EL (cell line): ENCODE results near the gene PRRT4.

Experiments
- DNase-seq: peaks from one replicate; pipeline ENCODE4 v3.0.0-alpha.2; 2016

PRRT4 gene

DNA sequence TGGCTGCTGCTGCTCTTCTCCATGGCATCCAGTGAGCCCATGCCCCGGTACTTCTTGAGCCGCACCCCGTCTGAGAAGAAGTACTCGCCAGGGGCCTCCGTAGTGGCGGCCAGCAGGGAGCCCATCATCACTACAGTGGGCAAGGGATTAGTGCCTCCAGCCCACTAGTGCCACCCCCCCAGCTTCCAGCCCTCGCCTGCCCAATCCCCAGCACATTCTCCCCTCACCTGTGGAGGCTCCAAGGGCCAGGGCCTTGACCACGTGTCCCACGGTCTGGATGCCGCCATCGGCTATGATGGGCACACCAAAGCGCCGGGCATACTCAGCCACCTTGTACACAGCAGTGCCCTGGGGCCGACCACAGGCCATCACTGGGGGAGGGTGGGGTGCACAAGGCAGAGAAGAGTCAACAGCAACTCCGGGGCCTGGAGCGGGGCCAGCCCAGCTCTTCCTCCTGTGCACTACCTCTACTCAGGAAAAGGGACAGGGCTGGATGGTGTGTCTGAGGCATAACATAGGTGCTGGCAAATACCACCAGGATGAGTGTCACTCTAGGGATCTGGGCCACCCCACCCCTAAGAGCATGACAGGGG is 33.5 kb upstream of the PRRT4 start:
- DNase-seq, result no peak

- no peak for DNase-seq
Observed at GRCh38 chr7:128393526-128394330, 32.2 kb upstream of the PRRT4 start.

GRCh38 chr7:128392446-128393327 is 31.2 kb upstream of the PRRT4 start:
- no peak for DNase-seq

DNA sequence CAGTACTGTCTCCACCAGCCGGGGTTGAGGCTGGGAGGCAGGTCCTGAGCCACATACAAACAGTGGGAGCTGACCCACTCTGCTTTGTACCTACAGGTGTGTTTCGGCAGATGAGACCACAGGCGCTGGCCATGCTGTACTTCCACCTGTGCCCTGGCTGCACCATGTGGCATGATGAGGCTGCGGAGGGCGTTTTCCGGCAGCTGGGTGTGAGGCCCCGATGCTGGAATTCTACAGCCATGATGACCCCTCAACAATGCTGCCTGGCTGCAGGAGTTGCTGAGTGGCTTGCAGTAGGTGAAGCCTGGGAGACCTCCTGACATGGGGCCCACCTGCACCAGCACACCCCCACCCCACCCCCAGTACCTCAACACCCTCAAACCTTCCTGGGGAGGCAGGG is 30.3 kb upstream of the PRRT4 start:
- no peak for DNase-seq

GRCh38 chr7:128390871-128391565 is 29.5 kb upstream of the PRRT4 start:
- no peak for DNase-seq

DNA sequence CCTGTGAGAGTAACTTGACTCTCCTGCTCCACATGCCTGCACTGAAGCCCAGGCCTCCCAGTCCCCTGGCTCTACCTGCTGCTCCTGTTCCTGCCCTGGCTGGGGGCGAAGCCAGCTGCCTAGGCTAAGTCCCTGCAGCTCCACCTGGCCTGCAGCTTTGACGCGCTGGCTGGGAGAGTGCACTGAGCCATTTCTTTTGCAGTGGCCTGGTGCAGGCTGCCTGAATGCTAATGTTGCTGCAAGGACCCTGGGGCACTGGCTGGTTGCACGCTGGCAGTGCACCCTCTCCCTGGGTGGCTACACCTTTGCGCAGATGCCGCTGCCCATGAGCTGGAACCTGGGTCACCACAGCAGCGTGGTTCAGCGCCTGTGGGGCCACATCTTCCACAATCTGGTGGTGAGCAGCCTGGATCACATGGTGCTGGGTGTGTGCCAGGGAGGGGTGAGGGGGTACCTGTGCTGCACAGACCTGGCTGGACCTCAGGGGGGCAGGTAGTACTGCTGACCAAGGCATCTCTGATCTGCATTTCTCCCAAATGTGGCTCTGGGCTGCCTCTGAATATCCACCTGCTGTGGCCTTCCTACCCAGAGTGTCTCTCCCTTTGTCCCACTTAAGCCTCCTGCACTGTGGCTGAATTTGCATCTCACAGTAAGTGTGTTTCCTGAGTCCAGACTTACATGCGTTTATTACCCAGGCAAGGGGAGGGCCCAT is 28.3 kb upstream of the PRRT4 start:
- DNase-seq, result no peak

DNA sequence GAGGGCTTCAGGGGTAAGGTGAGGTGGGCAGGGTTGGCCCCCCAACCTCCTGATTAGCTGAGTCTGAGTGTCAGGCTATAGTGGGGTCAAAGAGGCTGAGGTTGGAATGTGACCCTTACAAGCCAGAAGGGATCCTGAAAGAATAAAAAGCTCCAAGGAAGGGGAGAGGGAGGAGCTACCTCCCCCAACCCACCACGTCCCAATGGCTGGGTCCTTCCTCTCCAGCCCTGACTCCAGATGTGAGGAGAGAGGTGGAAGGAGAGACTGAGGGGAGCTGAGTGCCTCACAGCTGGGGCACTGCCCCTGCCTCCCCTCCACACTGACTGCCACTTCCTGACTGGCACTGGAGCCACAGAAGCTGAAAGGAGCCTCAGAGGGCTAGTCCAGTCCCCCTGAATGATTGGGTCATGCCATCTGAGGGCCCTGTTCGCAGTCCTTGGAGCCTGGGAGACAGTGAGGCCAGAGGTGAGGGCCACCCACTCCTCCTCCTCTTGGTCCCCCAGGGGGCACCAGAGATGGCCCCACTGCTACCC is 27.7 kb upstream of the PRRT4 start:
- DNase-seq, result no peak

DNA sequence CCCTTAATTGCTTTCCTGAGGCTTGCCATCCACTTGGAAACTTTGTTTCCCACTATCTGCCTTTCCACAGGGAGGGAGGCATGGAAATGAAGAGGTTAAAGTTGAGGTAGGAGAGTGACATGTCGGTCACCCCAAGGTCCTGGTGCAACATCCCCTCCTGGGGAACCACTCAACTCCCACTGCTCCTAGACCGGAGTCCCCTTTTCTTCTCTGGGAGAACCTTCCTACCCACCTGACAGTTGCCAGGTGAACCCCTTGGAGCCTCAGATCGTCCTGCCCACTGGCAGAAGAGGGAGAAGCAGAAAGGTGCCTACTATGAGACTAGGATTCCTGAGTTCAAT is 26.6 kb upstream of the PRRT4 start:
- no peak for DNase-seq

GRCh38 chr7:128387216-128388144 is 26.0 kb upstream of the PRRT4 start:
- peak; percentile 74 for DNase-seq

DNA sequence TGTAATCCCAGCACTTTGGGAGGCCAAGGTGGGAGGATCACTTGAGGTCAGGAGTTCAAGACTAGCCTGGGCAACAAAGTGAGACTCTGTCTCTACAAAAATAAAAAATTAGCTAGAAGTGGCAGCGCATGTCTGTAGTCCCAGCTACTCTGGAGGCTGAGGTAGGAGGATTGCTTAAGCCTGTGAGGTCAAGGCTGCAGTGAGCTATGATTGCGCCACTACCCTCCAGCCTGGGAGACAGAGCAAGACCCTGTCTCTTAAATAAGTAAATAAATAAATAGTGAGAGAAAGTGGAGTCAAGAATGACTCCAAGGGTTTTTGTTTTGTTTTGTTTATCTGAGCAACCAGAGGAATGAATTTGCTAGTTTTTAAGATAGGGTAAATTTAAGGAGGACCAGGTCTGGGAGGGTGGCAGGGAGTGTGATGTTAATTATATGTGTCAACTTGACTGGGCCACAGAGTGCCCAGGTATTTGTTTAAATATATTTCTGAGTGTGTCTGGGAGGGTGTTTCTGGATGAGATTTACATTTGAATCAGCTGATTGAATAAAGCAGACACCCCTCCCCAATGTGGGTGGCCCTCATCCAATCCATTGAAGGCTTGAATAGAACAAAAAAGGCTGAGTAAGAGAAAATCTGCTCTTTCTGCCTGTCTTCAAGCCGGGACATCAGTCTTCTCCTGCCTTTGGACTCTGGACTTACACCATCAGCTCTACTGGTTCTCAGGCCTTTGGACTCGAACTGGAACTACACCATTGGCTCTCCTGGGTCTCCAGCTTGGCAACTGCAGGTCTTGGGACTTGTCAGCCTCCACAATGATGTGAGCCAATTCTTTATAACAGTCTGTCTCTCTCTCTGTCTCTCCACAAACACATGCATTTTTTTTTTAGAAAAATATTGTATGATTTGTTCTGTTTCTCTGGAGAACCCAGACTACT is 24.8 kb upstream of the PRRT4 start:
- DNase-seq, result no peak

DNA sequence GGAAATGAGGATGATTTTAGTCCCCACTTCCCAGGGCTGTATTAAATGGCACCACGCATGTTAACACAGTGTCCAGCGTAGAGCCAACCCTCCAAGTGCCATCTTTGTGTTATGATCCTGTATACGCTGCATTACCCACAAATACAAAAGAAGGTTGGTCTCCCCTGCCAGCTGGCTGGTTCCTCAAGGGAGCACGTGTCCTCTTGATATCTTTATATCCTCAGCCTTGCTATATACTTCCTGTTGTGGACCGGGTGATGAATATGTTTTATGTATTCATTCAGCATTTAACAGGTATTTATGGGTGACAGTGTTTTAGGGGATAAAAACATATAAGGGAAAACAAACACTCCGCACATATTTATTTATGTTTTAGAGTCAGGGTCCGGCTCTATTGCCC is 23.2 kb upstream of the PRRT4 start:
- no peak for DNase-seq

DNA sequence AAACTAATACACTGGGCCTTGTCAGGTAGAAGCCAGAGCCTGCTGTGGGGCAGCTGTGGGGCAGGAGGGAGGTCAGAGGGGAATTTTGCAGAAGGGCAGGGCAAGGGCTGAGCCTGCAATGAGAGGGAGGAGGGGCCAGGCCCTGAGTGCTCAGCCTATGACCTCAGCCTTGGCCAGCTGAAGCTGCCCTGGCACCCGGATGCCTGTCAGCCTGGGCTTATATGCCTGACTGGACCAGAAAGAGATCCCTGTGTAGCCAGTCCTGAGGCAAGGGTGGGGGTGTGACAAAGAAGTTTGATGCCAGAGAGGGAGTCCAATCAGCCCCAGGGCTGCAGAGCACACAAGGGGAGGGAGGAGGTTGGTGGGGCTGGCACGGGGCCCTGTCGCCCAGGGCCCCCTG is 22.3 kb upstream of the PRRT4 start:
- no peak for DNase-seq

- no peak for DNase-seq
Observed at GRCh38 chr7:128381161-128381821, 19.8 kb upstream of the PRRT4 start.

DNA sequence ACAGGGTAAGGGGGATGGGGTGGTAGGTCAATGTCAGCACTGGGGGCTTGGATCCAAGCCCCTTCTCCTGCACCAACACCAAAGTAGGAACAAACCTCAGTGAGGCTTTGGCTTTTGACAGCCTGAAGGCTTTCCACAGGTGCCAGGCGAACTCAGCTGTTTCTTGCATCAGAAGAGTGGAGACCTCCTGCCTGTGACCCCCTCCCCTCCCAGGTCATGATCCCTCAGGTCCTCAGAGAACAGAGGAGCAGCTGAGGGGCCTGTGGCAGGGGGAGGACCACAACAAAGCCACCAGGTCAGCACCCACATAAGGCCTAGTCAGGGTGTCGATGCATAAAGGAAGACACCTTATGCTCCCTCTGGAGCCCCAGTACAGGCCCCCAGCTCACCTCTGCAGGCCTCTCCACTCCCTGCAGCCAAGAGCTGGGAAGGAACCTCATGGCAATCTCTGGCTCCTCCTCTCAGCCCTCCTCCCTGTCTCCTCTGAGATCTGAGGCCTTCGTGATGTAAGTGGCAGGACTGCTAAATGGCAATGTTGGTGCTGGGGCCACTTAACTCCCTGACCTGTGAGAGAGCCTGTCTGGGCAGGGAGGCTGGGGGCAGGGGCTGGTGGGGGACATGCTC is 19.1 kb upstream of the PRRT4 start:
- DNase-seq, result no peak

- DNase-seq, result no peak
Observed at GRCh38 chr7:128379900-128380479, 18.5 kb upstream of the PRRT4 start.

DNA sequence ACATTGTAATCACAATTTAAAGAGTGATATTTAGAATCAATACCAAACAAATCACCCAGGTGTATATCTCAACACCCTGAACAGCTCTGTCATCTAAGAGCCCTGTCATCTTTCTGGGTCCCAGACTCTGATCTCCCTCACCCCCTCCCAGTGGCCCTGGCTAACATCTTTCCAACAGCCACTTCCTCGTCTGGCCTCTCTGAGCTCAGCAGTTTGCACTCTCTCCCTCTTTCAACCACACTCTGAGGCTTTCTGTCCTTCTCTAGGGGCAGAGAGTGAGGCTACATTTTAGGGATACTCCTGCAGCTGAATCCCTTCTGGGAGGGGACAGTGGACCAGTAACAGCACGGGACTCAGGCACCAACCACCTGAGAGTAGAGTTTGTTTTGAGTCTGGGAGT is 17.1 kb upstream of the PRRT4 start:
- DNase-seq, result no peak

DNA sequence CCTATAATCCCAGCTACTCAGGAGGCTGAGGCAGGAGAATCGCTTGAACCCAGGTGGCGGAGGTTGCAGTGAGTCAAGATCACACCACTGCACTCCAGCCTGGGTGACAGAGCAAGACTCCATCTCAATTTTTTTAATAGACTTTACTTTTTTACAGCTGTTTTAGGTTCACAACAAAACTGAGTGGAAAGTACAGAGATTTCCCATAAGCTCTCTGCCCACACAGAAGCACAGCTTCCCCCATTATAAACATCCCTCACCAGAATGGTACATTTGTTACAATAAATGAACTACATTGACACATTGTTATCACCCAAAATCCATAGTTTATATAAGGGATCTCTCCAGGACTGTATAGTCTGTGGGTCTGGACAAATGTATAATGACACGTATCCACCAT is 14.6 kb upstream of the PRRT4 start:
- DNase-seq, result no peak

DNA sequence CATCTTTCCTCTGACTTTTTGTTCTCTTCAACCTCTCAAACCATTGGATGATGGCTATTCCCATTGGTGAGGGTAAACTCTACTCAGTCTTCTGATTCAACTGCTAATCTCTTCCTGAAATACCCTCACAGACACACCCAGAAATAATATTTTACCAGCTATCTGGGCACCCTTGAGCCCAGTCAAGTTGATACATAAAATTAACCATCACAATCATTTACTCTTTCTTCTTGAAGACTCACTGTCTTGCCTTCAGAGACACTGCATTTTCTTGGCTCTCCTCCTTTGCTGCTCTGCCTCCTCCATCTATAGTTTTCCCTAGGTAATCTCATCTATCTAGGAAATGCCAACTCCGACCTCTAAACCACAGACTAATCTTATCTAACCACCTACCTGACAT is 12.6 kb upstream of the PRRT4 start:
- no peak for DNase-seq

DNA sequence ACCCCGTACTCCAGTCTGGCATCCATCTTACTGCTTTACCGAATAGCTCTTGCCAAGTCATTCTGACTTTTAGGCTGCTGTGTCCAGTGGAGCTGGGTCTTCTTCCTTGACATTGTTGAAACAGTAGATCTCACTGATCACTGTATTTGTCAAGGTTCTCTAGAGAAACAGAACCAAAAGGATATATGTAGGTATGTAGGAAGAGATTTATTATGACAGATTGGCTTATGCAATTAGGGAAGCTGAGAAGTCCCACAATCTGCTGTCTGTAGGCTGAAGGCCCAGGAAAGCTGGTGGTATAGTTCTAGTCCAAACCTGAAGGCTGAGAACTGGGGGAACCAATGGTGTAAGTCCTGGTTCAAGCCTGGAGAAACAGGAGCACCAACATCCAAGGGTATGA is 12.1 kb upstream of the PRRT4 start:
- DNase-seq, result no peak
